D721Med (cell line): ENCODE measurements around the gene PRLHR.

Experiments
- DNase-seq: peaks from one replicate; pipeline ENCODE4 v3.0.0; 2011; ENCODE audit warnings: low spot score; ENCODE audit not compliant: insufficient read length
- FAIRE-seq: peaks from 2 replicates; lab custom pipeline; 2011; peaks lifted over from hg19 to GRCh38; lab: Jason Lieb, UNC
- TF ChIP-seq, protein P1 (sequence below): IDR thresholded peaks from 2 replicates; pipeline ENCODE4 v1.5.1; 2012; ENCODE audit warnings: mild to moderate bottlenecking, control low read depth; ENCODE audit not compliant: insufficient read depth; ENCODE audit errors: missing control alignments

The PRLHR gene

DNA sequence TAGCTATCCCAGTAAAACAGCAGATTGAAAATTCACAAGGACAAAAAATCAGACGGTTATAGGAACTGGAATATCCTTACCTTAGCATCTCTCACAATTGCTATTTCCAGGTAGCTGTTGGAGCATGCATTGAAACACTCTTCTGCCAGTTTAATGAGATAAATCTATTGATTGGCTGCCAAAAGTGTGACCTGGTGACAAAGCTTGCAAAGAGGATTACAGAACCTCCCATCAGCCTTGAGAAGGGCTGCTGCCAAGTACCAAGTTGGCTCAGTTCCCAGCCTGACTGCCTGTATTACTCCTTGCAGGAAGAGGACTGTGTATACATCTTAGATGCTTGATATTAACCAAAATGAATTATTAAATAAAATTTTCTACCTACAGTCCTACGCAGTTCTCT is 5.1 kb downstream of the PRLHR start:
- peak; percentile 35 for DNase-seq
- FAIRE-seq, result no peak
- TF ChIP-seq, protein P1, sequence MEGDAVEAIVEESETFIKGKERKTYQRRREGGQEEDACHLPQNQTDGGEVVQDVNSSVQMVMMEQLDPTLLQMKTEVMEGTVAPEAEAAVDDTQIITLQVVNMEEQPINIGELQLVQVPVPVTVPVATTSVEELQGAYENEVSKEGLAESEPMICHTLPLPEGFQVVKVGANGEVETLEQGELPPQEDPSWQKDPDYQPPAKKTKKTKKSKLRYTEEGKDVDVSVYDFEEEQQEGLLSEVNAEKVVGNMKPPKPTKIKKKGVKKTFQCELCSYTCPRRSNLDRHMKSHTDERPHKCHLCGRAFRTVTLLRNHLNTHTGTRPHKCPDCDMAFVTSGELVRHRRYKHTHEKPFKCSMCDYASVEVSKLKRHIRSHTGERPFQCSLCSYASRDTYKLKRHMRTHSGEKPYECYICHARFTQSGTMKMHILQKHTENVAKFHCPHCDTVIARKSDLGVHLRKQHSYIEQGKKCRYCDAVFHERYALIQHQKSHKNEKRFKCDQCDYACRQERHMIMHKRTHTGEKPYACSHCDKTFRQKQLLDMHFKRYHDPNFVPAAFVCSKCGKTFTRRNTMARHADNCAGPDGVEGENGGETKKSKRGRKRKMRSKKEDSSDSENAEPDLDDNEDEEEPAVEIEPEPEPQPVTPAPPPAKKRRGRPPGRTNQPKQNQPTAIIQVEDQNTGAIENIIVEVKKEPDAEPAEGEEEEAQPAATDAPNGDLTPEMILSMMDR, result no peak

DNA sequence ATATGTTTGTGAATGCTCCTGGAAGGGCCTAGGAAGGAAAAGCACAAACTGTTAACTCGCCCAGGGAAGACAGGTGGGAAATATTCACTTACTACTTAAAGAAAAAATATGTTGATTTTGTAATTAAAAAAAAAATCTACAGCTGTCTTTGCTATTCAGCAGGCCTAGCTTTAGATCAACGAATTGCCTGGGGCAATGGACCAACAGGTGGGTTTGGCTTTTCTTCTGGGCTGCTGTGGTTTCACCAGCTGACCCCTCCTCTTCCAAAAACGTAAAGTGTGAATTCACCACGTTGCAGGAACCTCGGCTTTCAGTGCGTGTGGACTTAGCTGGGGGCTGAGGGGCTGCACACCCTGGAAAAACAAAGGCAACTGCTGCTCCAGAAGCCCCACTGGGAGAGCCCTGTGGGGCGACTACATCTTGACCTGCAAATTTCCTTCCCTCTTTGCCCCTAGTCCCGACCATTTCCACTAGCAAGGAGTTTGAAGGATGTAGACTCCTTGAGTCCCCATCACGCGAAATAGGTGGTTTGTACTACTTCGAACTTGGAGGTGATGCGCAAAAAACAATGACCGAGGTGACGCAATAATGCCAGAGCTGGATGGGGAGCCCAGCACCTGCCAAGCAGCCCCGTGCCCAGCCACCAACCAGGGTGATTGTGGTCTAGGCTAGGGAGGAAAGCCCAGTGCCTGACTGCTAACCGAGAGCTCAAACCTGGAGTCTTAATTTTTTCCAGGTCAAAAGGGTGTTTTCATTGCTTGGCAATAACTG is 7.4 kb downstream of the PRLHR start:
- TF ChIP-seq, protein P1, result no peak
- FAIRE-seq, result no peak
- no peak for DNase-seq

DNA sequence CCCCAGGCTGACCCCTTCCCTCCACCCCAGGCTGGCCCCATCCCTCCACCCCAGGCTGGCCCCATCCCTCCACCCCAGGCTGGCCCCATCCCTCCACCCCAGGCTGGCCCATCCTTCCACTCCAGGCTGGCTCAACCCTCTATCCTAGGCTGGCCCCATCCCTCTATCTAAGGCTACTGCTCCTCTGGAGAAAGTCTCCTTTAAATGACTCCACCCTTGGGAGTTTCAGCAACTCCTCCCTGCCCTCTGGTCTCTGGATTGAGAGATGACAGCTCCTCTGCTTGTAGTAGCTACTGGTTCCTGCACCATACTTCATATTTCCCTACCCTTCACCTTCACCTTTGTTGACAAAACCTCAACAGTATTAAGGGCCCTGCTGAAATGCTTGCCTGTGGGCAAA is 8.5 kb downstream of the PRLHR start:
- FAIRE-seq, result no peak

DNA sequence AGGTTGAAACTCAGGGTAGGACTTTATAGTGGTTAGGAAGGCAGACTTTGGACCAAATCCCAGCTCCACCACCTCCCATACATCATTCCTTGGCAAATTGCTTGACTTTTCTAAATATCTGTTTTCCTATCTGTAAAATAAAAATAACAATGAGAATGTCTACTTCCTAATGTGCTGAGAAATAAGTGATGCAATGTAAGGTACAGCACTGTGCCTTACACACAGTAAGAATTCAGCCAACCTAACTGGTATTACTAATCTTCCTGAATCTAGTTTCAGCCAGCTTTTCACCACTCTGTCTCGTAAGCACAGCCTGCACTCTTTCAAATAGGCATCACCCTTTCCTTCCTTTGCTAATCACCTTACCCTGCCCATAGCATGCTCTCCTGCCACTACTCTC is 9.7 kb downstream of the PRLHR start:
- FAIRE-seq, result no peak

More for the DNA sequence above, 8.5 kb downstream of the PRLHR start:
- no peak for DNase-seq
- TF ChIP-seq, protein P1, result no peak

DNA sequence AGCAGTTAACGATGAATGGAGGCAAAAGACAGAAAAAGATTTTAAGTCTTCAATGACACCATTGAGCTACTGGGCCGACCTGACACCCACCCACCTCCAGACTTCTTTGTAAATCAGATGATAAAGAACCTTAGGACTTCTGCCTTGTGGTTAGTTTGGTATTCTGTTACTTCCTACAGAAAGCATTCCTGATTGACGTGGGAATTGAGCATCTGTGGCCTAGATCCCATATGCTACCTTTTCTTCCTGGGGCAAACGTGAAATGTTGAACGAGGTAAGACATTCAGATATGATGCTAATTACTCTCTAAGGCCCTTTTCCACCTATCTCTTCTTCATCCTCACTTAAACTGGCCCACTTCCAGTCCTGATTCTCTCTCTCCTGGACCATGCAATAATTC is 10.2 kb downstream of the PRLHR start:
- TF ChIP-seq, protein P1, result no peak
- DNase-seq, result no peak
- FAIRE-seq, result no peak

More for the DNA sequence above, 9.7 kb downstream of the PRLHR start:
- DNase-seq, result no peak
- TF ChIP-seq, protein P1, result no peak

DNA sequence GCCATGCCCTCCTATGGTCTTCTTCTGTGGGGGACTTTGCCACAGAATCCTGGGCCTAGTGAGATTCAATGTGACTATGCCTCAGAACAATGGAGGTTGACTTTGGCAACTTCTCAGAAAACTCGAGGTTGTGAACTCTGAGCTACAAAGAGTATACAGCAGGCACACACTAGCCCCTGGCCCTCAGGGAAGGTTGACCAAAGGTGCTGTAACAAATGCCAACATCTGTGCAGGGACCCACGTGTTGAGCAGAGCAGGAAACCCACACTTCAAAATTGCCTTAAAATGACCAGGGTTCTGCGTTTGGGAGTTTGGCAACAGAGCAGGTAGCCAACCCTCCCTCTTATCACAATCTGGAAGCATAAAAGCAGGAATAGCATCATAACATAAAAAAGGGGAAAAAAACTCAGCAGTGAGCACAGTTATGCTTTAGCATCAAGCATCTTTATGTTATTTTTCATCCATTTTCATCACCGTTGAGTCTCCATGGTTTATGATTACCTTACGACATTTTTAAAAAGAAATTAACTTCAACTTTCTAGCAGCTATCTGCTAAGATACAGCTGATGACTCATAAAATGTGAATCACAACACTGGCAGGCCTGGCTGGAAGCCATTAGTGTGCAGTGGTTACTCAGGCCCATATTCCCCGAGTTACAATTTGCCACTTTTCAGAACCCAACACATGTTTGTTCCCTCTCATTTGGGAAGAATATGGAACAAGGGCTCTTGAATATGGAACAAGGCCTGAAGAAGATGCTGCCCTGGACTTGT is 11.1 kb downstream of the PRLHR start:
- TF ChIP-seq, protein P1, result no peak
- DNase-seq (no peak), FAIRE-seq (no peak)
